ENCODE data around the gene DAPK2.

DNA sequence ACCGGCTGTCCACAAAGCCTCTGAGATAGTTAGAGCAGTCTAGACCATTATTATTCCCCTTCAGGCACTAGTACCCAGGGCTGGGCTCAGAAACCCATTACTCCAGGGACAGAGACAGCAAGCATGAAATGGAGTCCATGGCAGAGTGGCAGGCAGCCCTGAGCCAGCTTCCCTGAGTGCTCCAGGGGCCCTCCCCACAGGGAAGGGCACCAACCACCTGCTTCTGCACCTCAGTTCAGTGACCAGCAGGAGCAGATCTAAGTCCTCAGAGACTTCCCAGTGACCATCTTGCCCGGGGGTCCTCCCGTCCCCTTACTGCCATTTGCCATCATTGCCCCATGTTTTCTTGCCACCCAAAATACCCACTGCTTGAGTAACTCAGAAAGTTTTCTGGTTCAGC, 62.0 kb downstream of the DAPK2 start:
- TF ChIP-seq POLR2A (IDR thresholded peaks at IDR 0.05; ENCODE audit: low read depth, low read length) (no peak), SPI1 (IDR thresholded peaks at IDR 0.05; ENCODE audit: low read depth, low read length) (no peak), TAF1 (IDR thresholded peaks at IDR 0.05; ENCODE audit: low read depth, low read length) (no peak), POLR2AphosphoS5 (IDR thresholded peaks at IDR 0.05; ENCODE audit: low read depth, low read length) (no peak)
